WERI-Rb-1 (cell line): ENCODE data around the gene RPLP2.

Source experiments
- DNase-seq: peaks from one replicate; pipeline ENCODE4 v3.0.0-alpha.2; 2020
- H3K27ac ChIP-seq: fragments of 250-450 bp; sonication (Bioruptor Pico); 2 replicates; pipeline ENCODE4 v1.5.1; 2020; ENCODE audit warnings: mild to moderate bottlenecking, moderate library complexity
- H3K27me3 ChIP-seq: fragments of 250-450 bp; sonication (Bioruptor Pico); 2 replicates; pipeline ENCODE4 v1.5.1; 2021; ENCODE audit warnings: mild to moderate bottlenecking, low read depth, moderate library complexity; ENCODE audit not compliant: insufficient read depth, severe bottlenecking
- H3K36me3 ChIP-seq: fragments of 250-450 bp; sonication (Bioruptor Pico); 2 replicates; pipeline ENCODE4 v1.5.1; 2020; ENCODE audit warnings: mild to moderate bottlenecking, moderate library complexity
- H3K4me3 ChIP-seq: 2 replicates; pipeline ENCODE4 v1.5.1; 2011; ENCODE audit warnings: low read depth, mild to moderate bottlenecking, control low read depth, low read length
- H3K9me3 ChIP-seq: fragments of 250-450 bp; sonication (Bioruptor Pico); 2 replicates; pipeline ENCODE4 v1.5.1; 2021; ENCODE audit warnings: mild to moderate bottlenecking, moderate library complexity; ENCODE audit not compliant: severe bottlenecking
- CTCF ChIP-seq: IDR thresholded peaks from 2 replicates; pipeline ENCODE4 v1.5.1; 2011; ENCODE audit warnings: low read depth, mild to moderate bottlenecking, control low read depth, inconsistent platforms, low read length

RPLP2 gene

GRCh38 chr11:772429-773390 is 37.1 kb upstream of the RPLP2 start:
- H3K36me3 ChIP-seq, result peaks cover 58% of the 10 kb centered on the region
- TF ChIP-seq CTCF, result no peak

GRCh38 chr11:773425-773824 is 36.3 kb upstream of the RPLP2 start:
- H3K27ac ChIP-seq, result no peak overlapping the region
- no peak for DNase-seq
- no peak for TF ChIP-seq CTCF
- no peaks in the 10 kb centered on the region for H3K27me3 ChIP-seq
- peaks cover 54% of the 10 kb centered on the region for H3K36me3 ChIP-seq
- no peak overlapping the region for H3K4me3 ChIP-seq
- H3K9me3 ChIP-seq, result no peaks in the 10 kb centered on the region

More at GRCh38 chr11:772429-773390, 37.1 kb upstream of the RPLP2 start:
- no peak overlapping the region for H3K4me3 ChIP-seq
- no peaks in the 10 kb centered on the region for H3K27me3 ChIP-seq
- no peak for DNase-seq
- no peaks in the 10 kb centered on the region for H3K9me3 ChIP-seq
- no peak overlapping the region for H3K27ac ChIP-seq

- no peak for DNase-seq
- Histone ChIP-seq H3K27ac (no peak overlapping the region), H3K9me3 (no peaks in the 10 kb centered on the region), H3K36me3 (peaks cover 51% of the 10 kb centered on the region), H3K27me3 (no peaks in the 10 kb centered on the region), H3K4me3 (no peak overlapping the region)
- TF ChIP-seq CTCF, result no peak
Measured at GRCh38 chr11:773830-774229, 35.9 kb upstream of the RPLP2 start.

- no peak for TF ChIP-seq CTCF
- no peak for DNase-seq
- no peak overlapping the region for H3K4me3 ChIP-seq
- no peaks in the 10 kb centered on the region for H3K9me3 ChIP-seq
- peaks cover 47% of the 10 kb centered on the region for H3K36me3 ChIP-seq
- H3K27me3 ChIP-seq, result no peaks in the 10 kb centered on the region
- no peak overlapping the region for H3K27ac ChIP-seq
Measured at GRCh38 chr11:774873-775592, 34.7 kb upstream of the RPLP2 start.

GRCh38 chr11:776263-776560 is 33.6 kb upstream of the RPLP2 start:
- H3K4me3 ChIP-seq, result peak overlapping the region; percentile 76
- H3K27ac ChIP-seq, result peak overlapping the region; percentile 88; the same call in 1 of the 2 replicates
- no peak for DNase-seq
- no peaks in the 10 kb centered on the region for H3K9me3 ChIP-seq
- no peak for TF ChIP-seq CTCF
- peaks cover 35% of the 10 kb centered on the region for H3K36me3 ChIP-seq
- H3K27me3 ChIP-seq, result no peaks in the 10 kb centered on the region
